ENCODE results near the gene TBC1D8B. TPM values are rescaled to one million over a fixed set of nuclear protein-coding genes. Genes with fewer than 3 reads are reported as not detected.
A peak's percentile ranks its signal among the peaks of the same experiment; 100 is the strongest.

Gene TBC1D8B
- total RNA-seq, 1 experiment from 2014 or later, result 9.2 TPM

DNA sequence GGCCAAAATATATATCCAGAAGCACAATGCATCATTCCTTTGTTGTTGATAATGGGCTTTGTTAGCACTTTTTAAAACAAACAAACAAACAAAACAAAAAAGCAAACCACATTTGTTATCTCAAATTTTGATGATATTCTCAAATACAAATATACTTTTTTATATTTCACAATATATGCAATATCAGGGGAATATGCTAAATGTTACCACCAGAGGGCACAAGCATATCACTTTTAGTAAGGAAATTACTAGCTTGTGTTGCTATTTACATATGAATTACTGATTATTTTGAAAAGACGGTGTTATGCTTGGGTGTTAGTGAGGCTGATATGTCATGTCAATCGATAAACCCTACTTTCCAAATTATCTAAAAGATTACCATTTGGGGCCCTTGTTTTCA, 71.6 kb downstream of the TBC1D8B start (continued):
- TF ChIP-seq REST (IDR thresholded peaks at IDR 0.05; ENCODE audit: low read depth), result no peak
- TF ChIP-seq POLR2AphosphoS5 (IDR thresholded peaks at IDR 0.05; ENCODE audit: low read depth, low read length), result no peak
- no peak for TF ChIP-seq EGR1 (IDR thresholded peaks at IDR 0.05; ENCODE audit: low read depth)
- TF ChIP-seq RAD21 (IDR thresholded peaks at IDR 0.05; ENCODE audit: low read depth), result peak; percentile 59
- TF ChIP-seq TCF7L2 (IDR thresholded peaks at IDR 0.05; ENCODE audit: borderline replicate concordance, extremely low read depth, insufficient read depth, insufficient read length), result no peak
- no peak for TF ChIP-seq MAX (IDR thresholded peaks at IDR 0.05)
- TF ChIP-seq ZNF274 (IDR thresholded peaks at IDR 0.05; ENCODE audit: low read depth, low read length), result no peak
- TF ChIP-seq CEBPB (IDR thresholded peaks at IDR 0.05; ENCODE audit: low read depth), result 0 out of 2 replicates have a peak, but pooled peaks have one; percentile 17

GRCh38 chrX:106875151-106875550, 72.7 kb downstream of the TBC1D8B start:
- Histone ChIP-seq H3K9me3 (ENCODE audit: control insufficient read depth in 1 of 2, insufficient read depth in 1 of 2, low read depth in 1 of 2, low read length in 2 of 2) (no peaks in the 10 kb centered on the region), H3K27me3 (ENCODE audit: insufficient read depth, low read length) (no peaks in the 10 kb centered on the region), H2AFZ (ENCODE audit: low read depth, low read length, poor library complexity, severe bottlenecking) (no peak overlapping the region), H4K20me1 (ENCODE audit: insufficient read depth) (no peaks in the 10 kb centered on the region), H3K79me2 (ENCODE audit: insufficient read depth, low read length) (no peaks in the 10 kb centered on the region), H3K36me3 (ENCODE audit: control insufficient read depth in 1 of 2, insufficient read depth in 2 of 2, low read length in 2 of 2) (no peaks in the 10 kb centered on the region), H3K4me2 (ENCODE audit: low read length) (no peak overlapping the region), H3K9ac (ENCODE audit: low read length) (no peak overlapping the region), H3K27ac (ENCODE audit: low read depth, low read length) (no peak overlapping the region), H3K4me3 (replicated peaks in 1 of 2; ENCODE audit: low read depth in 1 of 2, low read length in 2 of 2) (no peak overlapping the region), H3K9me2 (ENCODE audit: insufficient read depth) (no peaks in the 10 kb centered on the region), H3K4me1 (ENCODE audit: control insufficient read depth in 1 of 2, insufficient read depth in 2 of 2, low read length in 2 of 2) (no peaks in the 10 kb centered on the region)
- intact Hi-C loops (cut with micrococcal nuclease), result no loop called here
- TF ChIP-seq POLR2AphosphoS5 (IDR thresholded peaks at IDR 0.05; ENCODE audit: low read depth, low read length) (no peak), EZH2 (IDR thresholded peaks at IDR 0.05) (no peak), POLR2A (IDR thresholded peaks at IDR 0.05; ENCODE audit: borderline replicate concordance, extremely low read depth, insufficient read depth, insufficient read length) (no peak), SRF (IDR thresholded peaks at IDR 0.05; ENCODE audit: low read depth) (no peak), YY1 (IDR thresholded peaks at IDR 0.05; ENCODE audit: extremely low read depth, insufficient replicate concordance, low read depth, low read length) (no peak), CEBPB (IDR thresholded peaks at IDR 0.05; ENCODE audit: low read depth) (no peak), FOSL1 (IDR thresholded peaks at IDR 0.05; ENCODE audit: low read depth) (no peak), TCF7L2 (IDR thresholded peaks at IDR 0.05; ENCODE audit: borderline replicate concordance, extremely low read depth, insufficient read depth, insufficient read length) (no peak), CBX3 (IDR thresholded peaks at IDR 0.05; ENCODE audit: low read depth) (no peak), REST (IDR thresholded peaks at IDR 0.05; ENCODE audit: low read depth) (no peak)
- TF ChIP-seq, protein P1, sequence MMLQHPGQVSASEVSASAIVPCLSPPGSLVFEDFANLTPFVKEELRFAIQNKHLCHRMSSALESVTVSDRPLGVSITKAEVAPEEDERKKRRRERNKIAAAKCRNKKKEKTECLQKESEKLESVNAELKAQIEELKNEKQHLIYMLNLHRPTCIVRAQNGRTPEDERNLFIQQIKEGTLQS (IDR thresholded peaks at IDR 0.05), result no peak
- POLR2A ChIA-PET, result no interaction called here
- CTCF ChIA-PET, result interaction anchor here (2.6 kb wide), 1 partner anchor 85 kb away, joined by 14 read pairs; no protein-coding TSS in a partner anchor
- DNase-seq (ENCODE audit: low read depth, low spot score), result no peak
- no TSS peak for BruUV-seq (replicated peaks)
- no peak for ATAC-seq
- RAD21 ChIA-PET (ENCODE audit: low non-redundant PET in 1 of 2, low total read pairs in 2 of 2, uncharacterized antibody in 2 of 2, unreplicated experiment in 2 of 2), result interaction anchor here in 1 of 2 experiments (1.2 kb wide), 1 partner anchor 85 kb away, joined by 3 read pairs; no protein-coding TSS in a partner anchor

Measured in HCT116 (cell line).